GM18505 (cell line): ENCODE data around the gene ZNF764.

Experiments
- ATAC-seq: cut with Tn5 transposase; IDR thresholded peaks from one replicate; pipeline ENCODE4 v1.9.1; 2021; ENCODE audit not compliant: unreplicated experiment
- POLR2A ChIP-seq: IDR thresholded peaks from 4 replicates; pipeline ENCODE4 v1.6.1; 2011; ENCODE audit warnings: borderline replicate concordance; ENCODE audit not compliant: insufficient read depth, insufficient read length; ENCODE audit errors: extremely low read depth

The ZNF764 gene

GRCh38 chr16:30535106-30535776, 22.9 kb downstream of the ZNF764 start:
- TF ChIP-seq POLR2A, result no peak
- no peak for ATAC-seq

- peak; percentile 87 for TF ChIP-seq POLR2A
- peak; percentile 49 for ATAC-seq
Observed at GRCh38 chr16:30534368-30535105, 23.6 kb downstream of the ZNF764 start, which contains the start of gene ZNF747. Gene ZNF747 (minus strand): TSS chr16:30534858. CDS start chr16:30534679, 179 bp downstream.

- TF ChIP-seq POLR2A, result no peak
- peak; percentile 7 for ATAC-seq
Observed at GRCh38 chr16:30533748-30534367, 24.3 kb downstream of the ZNF764 start.

- no peak for ATAC-seq
- no peak for TF ChIP-seq POLR2A
Observed at GRCh38 chr16:30533146-30533522, 25.0 kb downstream of the ZNF764 start.

- no peak for TF ChIP-seq POLR2A
- ATAC-seq, result no peak
Observed at GRCh38 chr16:30532285-30533145, 25.7 kb downstream of the ZNF764 start.

GRCh38 chr16:30530163-30531037, 27.8 kb downstream of the ZNF764 start:
- TF ChIP-seq POLR2A, result no peak
- ATAC-seq, result no peak

GRCh38 chr16:30528799-30529457, 29.2 kb downstream of the ZNF764 start:
- no peak for ATAC-seq
- TF ChIP-seq POLR2A, result no peak

- no peak for TF ChIP-seq POLR2A
- ATAC-seq, result no peak
Observed at GRCh38 chr16:30527635-30528178, 30.5 kb downstream of the ZNF764 start.

- peak; percentile 61 for TF ChIP-seq POLR2A
- ATAC-seq, result peak; percentile 61
Observed at GRCh38 chr16:30526823-30527634, 31.1 kb downstream of the ZNF764 start.

- no peak for TF ChIP-seq POLR2A
- peak; percentile 28 for ATAC-seq
Observed at GRCh38 chr16:30526137-30526822, 31.9 kb downstream of the ZNF764 start, which contains the start of gene ZNF768. Gene ZNF768 (minus strand): TSS chr16:30526566. CDS start chr16:30526413, 153 bp downstream.
